Lower lobe of right lung (tissue), 2 donors: ENCODE measurements around the gene SMCHD1. TPM values are rescaled to one million over a fixed set of nuclear protein-coding genes. Genes with fewer than 3 reads are reported as not detected.
"Not testable (repeated sequence)": the region's sequence is repeated elsewhere in the genome, so short reads cannot be mapped to it uniquely, and the experiment has no call there.

Experiments used
- ATAC-seq, 2 donors: fragments of 200-7000 bp; cut with Tn5 transposase; one replicate each; pipeline ENCODE4 v1.9.1; 2020 to 2022; ENCODE audit warnings: mild to moderate bottlenecking in 2 of 2, moderate library complexity in 2 of 2
- DNase-seq: peaks from one replicate; pipeline ENCODE4 v3.0.0-alpha.2; 2020
- H3K27ac ChIP-seq: fragments of 200-600 bp; one replicate; pipeline ENCODE4 v1.8.0; 2022
- H3K27me3 ChIP-seq: fragments of 200-600 bp; one replicate; pipeline ENCODE4 v1.8.0; 2022; ENCODE audit warnings: low read depth
- H3K36me3 ChIP-seq: fragments of 200-600 bp; one replicate; pipeline ENCODE4 v1.8.0; 2022; ENCODE audit warnings: mild to moderate bottlenecking
- H3K4me1 ChIP-seq: fragments of 200-600 bp; one replicate; pipeline ENCODE4 v1.8.0; 2022
- H3K4me3 ChIP-seq: fragments of 200-600 bp; one replicate; pipeline ENCODE4 v1.8.0; 2022; ENCODE audit warnings: mild to moderate bottlenecking
- H3K9me3 ChIP-seq: fragments of 200-600 bp; one replicate; pipeline ENCODE4 v1.8.0; 2022
- intact Hi-C: fragments of 100-400 bp; cut with DNase I; formaldehyde crosslinking; loops from one replicate; pipeline ENCODE4 v1.11.0; 2022
- total RNA-seq: library from RNA; stranded (reverse); fragmentation: NEBNext Ultra II Directional; extraction: Animal tissue kit (Norgen Biotek cat#: 25700); gene quantifications from one replicate; pipeline ENCODE4 v1.2.1, GENCODE V29; 2021
- TF ChIP-seq, protein P1 (sequence below): fragments of 200-600 bp; IDR thresholded peaks from one replicate; pipeline ENCODE4 v1.8.0; 2022; ENCODE audit warnings: antibody characterized with exemption, mild to moderate bottlenecking
- donor health status: DM: no; HTN: yes; CAD: no; lungs with severe emphysema.

SMCHD1 gene
- total RNA-seq, 1 donor from 2014 or later: 55.9 TPM

DNA sequence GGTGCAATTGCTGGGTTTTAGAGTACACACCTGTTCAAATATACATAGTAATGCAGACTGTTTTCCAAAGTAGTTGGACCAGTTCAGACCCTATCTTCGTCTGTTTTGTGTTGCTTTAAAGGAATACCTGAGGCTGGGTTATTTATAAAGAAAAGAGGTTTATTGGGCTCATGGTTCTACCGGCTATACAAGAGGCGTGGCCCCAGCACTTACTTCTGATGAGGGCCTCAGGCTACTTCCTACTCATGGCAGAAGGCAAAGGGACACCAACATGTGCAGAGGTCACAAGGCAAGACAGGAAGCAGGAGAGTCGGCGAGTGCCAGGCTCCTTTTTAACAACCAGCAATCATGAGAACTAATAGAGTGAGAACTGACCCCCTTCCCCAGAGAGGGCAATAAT is 169.3 kb downstream of the SMCHD1 start:
- DNase-seq: no peak
- no peaks in the 10 kb centered on the region for H3K36me3 ChIP-seq
- ATAC-seq: no peak
- H3K27me3 ChIP-seq: no peaks in the 10 kb centered on the region
- no peaks in the 10 kb centered on the region for H3K9me3 ChIP-seq
- no peak overlapping the region for H3K27ac ChIP-seq
- TF ChIP-seq, protein P1, sequence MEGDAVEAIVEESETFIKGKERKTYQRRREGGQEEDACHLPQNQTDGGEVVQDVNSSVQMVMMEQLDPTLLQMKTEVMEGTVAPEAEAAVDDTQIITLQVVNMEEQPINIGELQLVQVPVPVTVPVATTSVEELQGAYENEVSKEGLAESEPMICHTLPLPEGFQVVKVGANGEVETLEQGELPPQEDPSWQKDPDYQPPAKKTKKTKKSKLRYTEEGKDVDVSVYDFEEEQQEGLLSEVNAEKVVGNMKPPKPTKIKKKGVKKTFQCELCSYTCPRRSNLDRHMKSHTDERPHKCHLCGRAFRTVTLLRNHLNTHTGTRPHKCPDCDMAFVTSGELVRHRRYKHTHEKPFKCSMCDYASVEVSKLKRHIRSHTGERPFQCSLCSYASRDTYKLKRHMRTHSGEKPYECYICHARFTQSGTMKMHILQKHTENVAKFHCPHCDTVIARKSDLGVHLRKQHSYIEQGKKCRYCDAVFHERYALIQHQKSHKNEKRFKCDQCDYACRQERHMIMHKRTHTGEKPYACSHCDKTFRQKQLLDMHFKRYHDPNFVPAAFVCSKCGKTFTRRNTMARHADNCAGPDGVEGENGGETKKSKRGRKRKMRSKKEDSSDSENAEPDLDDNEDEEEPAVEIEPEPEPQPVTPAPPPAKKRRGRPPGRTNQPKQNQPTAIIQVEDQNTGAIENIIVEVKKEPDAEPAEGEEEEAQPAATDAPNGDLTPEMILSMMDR: no peak
- intact Hi-C loops: no loop called here
- H3K4me3 ChIP-seq: no peak overlapping the region
- H3K4me1 ChIP-seq: no peaks in the 10 kb centered on the region

GRCh38 chr18:2825613-2826175 is 170.2 kb downstream of the SMCHD1 start:
- Histone ChIP-seq H3K36me3 (no peaks in the 10 kb centered on the region), H3K27me3 (no peaks in the 10 kb centered on the region), H3K4me3 (no peak overlapping the region), H3K9me3 (no peaks in the 10 kb centered on the region), H3K27ac (no peak overlapping the region), H3K4me1 (no peaks in the 10 kb centered on the region)
- intact Hi-C loops: no loop called here
- ATAC-seq (no peak), DNase-seq (no peak)
- TF ChIP-seq, protein P1: no peak

DNA sequence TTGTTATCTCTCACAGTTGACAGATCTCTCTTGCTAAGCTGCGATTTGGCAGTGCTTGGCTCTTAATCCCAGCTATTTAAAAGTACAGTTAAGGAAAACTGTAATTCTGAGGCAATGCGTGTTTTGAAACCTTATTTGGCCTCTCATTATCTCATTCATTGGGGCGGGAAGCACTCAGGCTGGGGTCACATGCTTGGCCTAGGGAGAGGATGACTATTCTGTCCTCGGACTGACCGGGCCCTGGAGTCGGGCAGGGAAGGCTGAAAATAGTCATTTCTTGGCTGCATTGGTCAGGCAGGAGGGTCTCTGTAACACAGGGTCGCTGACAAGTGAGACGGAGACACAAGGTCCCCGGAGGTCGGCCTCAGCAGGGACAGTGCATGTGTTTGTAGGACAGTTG is 171.1 kb downstream of the SMCHD1 start:
- no peak for DNase-seq
- Histone ChIP-seq H3K4me1 (no peaks in the 10 kb centered on the region), H3K4me3 (no peak overlapping the region), H3K27me3 (no peaks in the 10 kb centered on the region), H3K27ac (no peak overlapping the region), H3K9me3 (no peaks in the 10 kb centered on the region), H3K36me3 (no peaks in the 10 kb centered on the region)
- no peak for ATAC-seq
- TF ChIP-seq, protein P1: no peak
- intact Hi-C loops: no loop called here

- no peaks in the 10 kb centered on the region for H3K36me3 ChIP-seq
- ATAC-seq: no peak
- no peaks in the 10 kb centered on the region for H3K9me3 ChIP-seq
- H3K4me1 ChIP-seq: no peaks in the 10 kb centered on the region
- H3K27ac ChIP-seq: no peak overlapping the region
- TF ChIP-seq, protein P1: no peak
- no peak overlapping the region for H3K4me3 ChIP-seq
- DNase-seq: no peak
- no peaks in the 10 kb centered on the region for H3K27me3 ChIP-seq
- intact Hi-C loops: no loop called here
These were observed 171.5 kb downstream of the SMCHD1 start for GRCh38 chr18:2827061-2827460.

- DNase-seq, H3K9me3 ChIP-seq, H3K36me3 ChIP-seq, H3K4me1 ChIP-seq, H3K4me3 ChIP-seq, H3K27me3 ChIP-seq, H3K27ac ChIP-seq, intact Hi-C loops, ATAC-seq: not testable (repeated sequence)
These were observed 180.6 kb downstream of the SMCHD1 start for GRCh38 chr18:2836118-2836517.

GRCh38 chr18:2837290-2837689 is 181.8 kb downstream of the SMCHD1 start:
- ATAC-seq, intact Hi-C loops, H3K9me3 ChIP-seq, H3K27me3 ChIP-seq, H3K36me3 ChIP-seq, H3K27ac ChIP-seq, H3K4me1 ChIP-seq, H3K4me3 ChIP-seq, DNase-seq: not testable (repeated sequence)

DNA sequence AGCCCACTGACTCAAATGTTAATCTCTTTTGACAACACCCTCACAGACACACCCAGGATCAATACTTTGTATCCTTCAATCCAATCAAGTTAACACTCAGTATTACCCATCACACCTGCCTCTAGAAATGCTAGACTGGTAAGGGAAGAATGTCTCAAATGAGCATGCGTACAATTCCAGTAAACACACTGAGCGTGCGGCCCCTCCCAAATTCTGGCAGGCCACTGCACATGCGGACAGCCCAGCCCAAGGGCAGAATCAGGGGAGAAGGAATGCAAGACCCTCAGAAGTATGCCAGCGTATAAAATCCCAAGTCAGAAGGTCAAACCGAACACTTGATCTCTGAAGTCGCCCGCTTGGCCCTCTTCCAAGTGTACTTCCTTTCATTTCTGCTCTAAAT is 183.7 kb downstream of the SMCHD1 start:
- Histone ChIP-seq H3K4me3 (no peak overlapping the region), H3K4me1 (no peaks in the 10 kb centered on the region), H3K27ac (no peak overlapping the region), H3K9me3 (peaks cover 4% of the 10 kb centered on the region), H3K36me3 (no peaks in the 10 kb centered on the region), H3K27me3 (no peaks in the 10 kb centered on the region)
- TF ChIP-seq, protein P1: no peak
- ATAC-seq: no peak
- intact Hi-C loops: no loop called here
- DNase-seq: no peak
